Fibroblast of pulmonary artery (primary cell): ENCODE data around the gene SERPINA10.

Experiments
- DNase-seq: peaks from one replicate; pipeline ENCODE4 v3.0.0-alpha.2; 2010; ENCODE audit warnings: low read depth
- H3K4me3 ChIP-seq: replicated peaks from 2 replicates; pipeline ENCODE4 v1.5.1; 2011; ENCODE audit warnings: low read depth, mild to moderate bottlenecking, control low read depth, low read length, moderate library complexity
- CTCF ChIP-seq: IDR thresholded peaks from 2 replicates; pipeline ENCODE4 v1.5.1; 2011; ENCODE audit warnings: mild to moderate bottlenecking, control low read depth, low read length, inconsistent platforms; ENCODE audit errors: missing control alignments

The SERPINA10 gene

GRCh38 chr14:94244182-94244581 is 48.9 kb downstream of the SERPINA10 start:
- TF ChIP-seq CTCF: no peak
- no peak overlapping the region for H3K4me3 ChIP-seq
- DNase-seq: no peak

GRCh38 chr14:94239406-94239805 is 53.7 kb downstream of the SERPINA10 start:
- TF ChIP-seq CTCF: no peak
- no peak overlapping the region for H3K4me3 ChIP-seq
- DNase-seq: no peak

- DNase-seq: no peak
- H3K4me3 ChIP-seq: no peak overlapping the region
- TF ChIP-seq CTCF: no peak
Measured at GRCh38 chr14:94237983-94238382, 55.1 kb downstream of the SERPINA10 start.

- no peak overlapping the region for H3K4me3 ChIP-seq
- no peak for TF ChIP-seq CTCF
- DNase-seq: no peak
Measured at GRCh38 chr14:94237046-94237445, 56.0 kb downstream of the SERPINA10 start.
